KBM-7 (cell line): ENCODE data around the gene AOAH.

Experiments
- DNase-seq: peaks from one replicate; pipeline ENCODE4 v3.0.0-alpha.2; 2015
- in situ Hi-C: fragments of 300-500 bp; cut with MboI; formaldehyde crosslinking; loops from 2 replicates; pipeline ENCODE4 v1.14.3; 2020; ENCODE audit warnings: low sequenced_read_pairs, low pct_unique_long_range_greater_than_20kb, mixed read lengths

AOAH gene

GRCh38 chr7:36723951-36724664 is at the start of gene AOAH:
AOAH (minus strand) TSS chr7:36724494; CDS start chr7:36724148, 346 bp downstream.
- in situ Hi-C loops, result no loop called here
- DNase-seq, result peak; percentile 79

- no peak for DNase-seq
- in situ Hi-C loops, result no loop called here
Measured at GRCh38 chr7:36766451-36766850, 42.2 kb upstream of the AOAH start.

- no peak for DNase-seq
- in situ Hi-C loops, result no loop called here
Measured at GRCh38 chr7:36765605-36766004, 41.3 kb upstream of the AOAH start.

GRCh38 chr7:36764929-36765328 is 40.6 kb upstream of the AOAH start:
- in situ Hi-C loops, result no loop called here
- DNase-seq, result no peak

- in situ Hi-C loops, result no loop called here
- DNase-seq, result no peak
Measured at GRCh38 chr7:36763132-36763816, 39.0 kb upstream of the AOAH start.

GRCh38 chr7:36762394-36762793 is 38.1 kb upstream of the AOAH start:
- in situ Hi-C loops, result no loop called here
- DNase-seq, result no peak

- DNase-seq, result no peak
- in situ Hi-C loops, result no loop called here
Measured at GRCh38 chr7:36761835-36762234, 37.5 kb upstream of the AOAH start.

- in situ Hi-C loops, result no loop called here
- DNase-seq, result no peak
Measured at GRCh38 chr7:36760856-36761762, 36.8 kb upstream of the AOAH start.

GRCh38 chr7:36758879-36759278 is 34.6 kb upstream of the AOAH start:
- no peak for DNase-seq
- in situ Hi-C loops, result no loop called here

- in situ Hi-C loops, result no loop called here
Measured at GRCh38 chr7:36755484-36755883, 31.2 kb upstream of the AOAH start.

GRCh38 chr7:36752026-36752711 is 27.9 kb upstream of the AOAH start:
- DNase-seq, result no peak
- in situ Hi-C loops, result no loop called here

More at GRCh38 chr7:36755484-36755883, 31.2 kb upstream of the AOAH start:
- DNase-seq, result no peak

GRCh38 chr7:36750451-36750850 is 26.2 kb upstream of the AOAH start:
- in situ Hi-C loops, result no loop called here

GRCh38 chr7:36749282-36749960 is 25.1 kb upstream of the AOAH start:
- DNase-seq, result peak; percentile 7
- in situ Hi-C loops, result no loop called here

More at GRCh38 chr7:36750451-36750850, 26.2 kb upstream of the AOAH start:
- DNase-seq, result no peak

GRCh38 chr7:36748017-36748487 is 23.8 kb upstream of the AOAH start:
- in situ Hi-C loops, result no loop called here
- no peak for DNase-seq

GRCh38 chr7:36747280-36748016 is 23.2 kb upstream of the AOAH start:
- DNase-seq, result no peak
- in situ Hi-C loops, result no loop called here

- in situ Hi-C loops, result no loop called here
- no peak for DNase-seq
Measured at GRCh38 chr7:36746347-36746746, 22.1 kb upstream of the AOAH start.

- DNase-seq, result no peak
- in situ Hi-C loops, result no loop called here
Measured at GRCh38 chr7:36742911-36743775, 18.8 kb upstream of the AOAH start.
